Lower leg skin (tissue), 4 donors: Measurements from ENCODE around the gene ABCB9. TPM values are rescaled to one million over a fixed set of nuclear protein-coding genes. Genes with fewer than 3 reads are reported as not detected.
A peak's percentile ranks its signal among the peaks of the same experiment; 100 is the strongest.
"Not testable (repeated sequence)": the region's sequence is repeated elsewhere in the genome, so short reads cannot be mapped to it uniquely, and the experiment has no call there.

ENCODE experiments used
- DNase-seq, 2 donors: peaks; one replicate each; pipeline ENCODE4 v3.0.0-alpha.2; 2019; ENCODE audit warnings: low spot score in 2 of 2
- H3K4me3 ChIP-seq: fragments of 200-600 bp; sonication (generic); 2 replicates; pipeline ENCODE4 v1.5.1; 2017; ENCODE audit warnings: mild to moderate bottlenecking, low read depth; ENCODE audit not compliant: poor library complexity, severe bottlenecking
- POLR2A ChIP-seq, 2 donors: fragments of 450-650 bp; IDR thresholded peaks; one replicate each; pipeline ENCODE4 v1.6.1; 2016 to 2017; ENCODE audit warnings: antibody characterized with exemption in 2 of 2, mild to moderate bottlenecking in 1 of 2, moderate library complexity in 1 of 2
- WGBS, 2 donors: methylation state at CpG; one replicate each; pipeline ENCODE4 v1.1.5; 2018; 5-methylcytosine and 5-hydroxymethylcytosine counted together
- intact Hi-C: fragments of 100-400 bp; cut with DNase I; formaldehyde crosslinking; loops from one replicate; pipeline ENCODE4 v1.15.0; 2023; ENCODE audit warnings: low total_unique reads
- total RNA-seq, 4 donors: library from RNA; depleted of rRNA; stranded (reverse); fragments of >200 nt; gene quantifications; one replicate each; pipeline ENCODE4 v1.1.0, GENCODE V29; 2016
- TF ChIP-seq, protein P1 (sequence below), 3 donors: fragments of 450-650 bp; IDR thresholded peaks; one replicate each; pipeline ENCODE4 v1.5.1; 2016; ENCODE audit warnings: antibody characterized with exemption in 3 of 3, mild to moderate bottlenecking in 3 of 3, moderate library complexity in 2 of 3

Gene ABCB9
- total RNA-seq, 4 donors from 2014 or later, result 3.4 to 10.2 (median 7.2) TPM

DNA sequence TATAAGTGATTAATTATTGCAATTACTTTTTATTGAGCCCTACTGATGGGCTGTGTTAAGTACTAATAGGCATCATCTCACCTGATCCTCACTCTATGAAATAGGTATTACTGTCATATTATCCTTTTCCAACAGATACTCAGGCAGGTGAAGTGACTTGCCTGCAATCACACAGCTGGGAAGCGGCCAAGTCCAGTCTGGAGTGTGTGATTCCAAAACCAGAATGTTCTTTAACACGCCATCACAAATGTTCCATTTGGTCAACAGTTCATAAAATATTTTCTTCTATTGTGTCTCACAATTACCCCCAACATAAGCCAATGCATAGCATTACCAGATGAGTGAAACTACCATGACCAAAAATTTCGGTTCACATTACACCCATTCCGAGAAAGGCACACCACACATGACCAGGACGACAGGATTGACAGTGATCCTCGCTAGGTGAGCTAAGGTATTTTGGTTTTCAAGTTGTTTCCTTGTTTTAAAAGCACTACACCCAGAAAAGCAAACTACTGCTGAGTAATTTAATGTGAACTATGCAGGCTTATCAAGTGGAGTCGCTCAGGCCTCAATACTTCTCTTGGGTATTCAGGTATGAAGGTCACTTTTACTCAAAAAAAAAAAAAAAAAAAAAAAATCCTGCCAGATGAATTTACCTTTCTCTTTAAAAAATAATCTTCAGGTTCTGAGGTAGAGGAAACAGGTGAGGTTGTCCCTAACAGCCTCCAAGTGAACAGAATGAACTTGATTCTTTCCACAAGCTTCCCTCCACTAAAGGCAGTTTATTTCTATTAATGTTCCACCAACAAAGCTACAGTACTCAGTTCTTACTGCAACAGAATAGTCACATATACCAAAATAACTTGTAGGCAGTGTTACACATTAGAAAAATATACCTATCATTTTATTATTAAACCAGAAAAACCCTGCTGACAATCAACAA lies 72.8 kb downstream of the ABCB9 start:
- H3K4me3 ChIP-seq, result no peak overlapping the region
- intact Hi-C loops, result no loop called here
- TF ChIP-seq, protein P1, sequence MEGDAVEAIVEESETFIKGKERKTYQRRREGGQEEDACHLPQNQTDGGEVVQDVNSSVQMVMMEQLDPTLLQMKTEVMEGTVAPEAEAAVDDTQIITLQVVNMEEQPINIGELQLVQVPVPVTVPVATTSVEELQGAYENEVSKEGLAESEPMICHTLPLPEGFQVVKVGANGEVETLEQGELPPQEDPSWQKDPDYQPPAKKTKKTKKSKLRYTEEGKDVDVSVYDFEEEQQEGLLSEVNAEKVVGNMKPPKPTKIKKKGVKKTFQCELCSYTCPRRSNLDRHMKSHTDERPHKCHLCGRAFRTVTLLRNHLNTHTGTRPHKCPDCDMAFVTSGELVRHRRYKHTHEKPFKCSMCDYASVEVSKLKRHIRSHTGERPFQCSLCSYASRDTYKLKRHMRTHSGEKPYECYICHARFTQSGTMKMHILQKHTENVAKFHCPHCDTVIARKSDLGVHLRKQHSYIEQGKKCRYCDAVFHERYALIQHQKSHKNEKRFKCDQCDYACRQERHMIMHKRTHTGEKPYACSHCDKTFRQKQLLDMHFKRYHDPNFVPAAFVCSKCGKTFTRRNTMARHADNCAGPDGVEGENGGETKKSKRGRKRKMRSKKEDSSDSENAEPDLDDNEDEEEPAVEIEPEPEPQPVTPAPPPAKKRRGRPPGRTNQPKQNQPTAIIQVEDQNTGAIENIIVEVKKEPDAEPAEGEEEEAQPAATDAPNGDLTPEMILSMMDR (IDR thresholded peaks at IDR 0.05), result no peak
- no peak for TF ChIP-seq POLR2A (IDR thresholded peaks at IDR 0.05)
- WGBS, 2 donors, result 68 to 73% methylated on average over 7 of the region's 7 CpGs
- DNase-seq, result no peak

DNA sequence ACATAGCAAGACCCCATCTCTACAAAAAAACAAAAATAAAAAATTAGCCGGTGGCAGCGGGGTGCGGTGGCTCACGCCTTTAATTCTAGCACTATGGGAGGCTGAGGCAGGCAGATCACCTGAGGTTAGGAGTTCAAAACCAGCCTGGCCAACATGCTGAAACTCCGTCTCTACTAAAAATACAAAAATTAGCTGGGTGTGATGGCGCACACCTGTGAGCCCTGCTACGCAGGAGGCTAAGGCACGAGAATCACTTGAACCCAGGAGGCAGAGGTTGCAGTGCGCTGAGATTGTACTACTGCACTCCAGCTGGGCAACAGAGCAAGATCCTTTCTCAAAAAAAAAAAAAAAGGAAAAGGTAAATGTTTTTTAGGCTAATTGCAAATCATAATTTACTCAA lies 73.5 kb downstream of the ABCB9 start:
- H3K4me3 ChIP-seq, intact Hi-C loops, DNase-seq: not testable (repeated sequence)
- WGBS, 2 donors, result 96 to 97% methylated on average over 9 of the region's 9 CpGs

DNA sequence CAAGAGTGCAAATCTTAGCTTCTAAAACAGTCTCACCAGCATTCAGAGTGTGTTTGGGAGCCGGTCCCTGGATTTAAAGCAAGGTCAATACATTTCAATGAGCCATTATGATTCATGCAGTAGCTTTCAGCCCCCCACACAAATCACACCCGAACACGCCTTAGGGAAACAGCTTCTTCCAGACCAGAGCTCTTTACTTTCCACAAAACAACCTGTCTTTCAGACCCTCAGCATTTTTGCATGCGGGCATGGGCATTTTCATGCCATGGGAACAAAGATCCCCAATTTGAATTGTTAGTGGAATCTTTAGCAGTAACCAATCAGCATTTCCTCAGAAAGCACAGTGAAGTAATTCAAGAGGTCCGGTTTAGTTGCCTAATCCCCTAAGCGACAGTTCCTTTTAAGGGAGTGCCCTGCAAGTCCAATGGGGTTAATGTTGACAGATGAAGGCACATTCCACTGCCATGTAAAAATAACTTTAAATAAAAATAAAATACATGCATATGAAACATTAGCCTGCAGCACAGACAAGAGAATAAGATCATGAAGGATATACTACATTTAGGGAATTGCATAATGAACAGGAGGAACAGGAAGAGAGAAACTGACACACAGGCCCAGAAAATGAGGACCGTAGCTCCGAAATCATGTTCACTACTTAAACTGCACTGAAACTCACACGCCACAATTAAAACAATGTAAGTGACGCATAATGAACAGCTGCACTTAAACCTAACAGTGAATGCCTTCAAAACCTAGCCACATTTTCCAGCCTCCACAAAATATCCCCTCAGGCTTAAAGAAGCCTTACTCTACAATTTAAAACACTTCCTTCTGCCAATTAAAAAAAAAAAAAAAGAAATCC lies 74.4 kb downstream of the ABCB9 start:
- intact Hi-C loops, result no loop called here
- H3K4me3 ChIP-seq, result no peak overlapping the region
- TF ChIP-seq, protein P1 (IDR thresholded peaks at IDR 0.05), result no peak
- TF ChIP-seq POLR2A (IDR thresholded peaks at IDR 0.05), result no peak

DNA sequence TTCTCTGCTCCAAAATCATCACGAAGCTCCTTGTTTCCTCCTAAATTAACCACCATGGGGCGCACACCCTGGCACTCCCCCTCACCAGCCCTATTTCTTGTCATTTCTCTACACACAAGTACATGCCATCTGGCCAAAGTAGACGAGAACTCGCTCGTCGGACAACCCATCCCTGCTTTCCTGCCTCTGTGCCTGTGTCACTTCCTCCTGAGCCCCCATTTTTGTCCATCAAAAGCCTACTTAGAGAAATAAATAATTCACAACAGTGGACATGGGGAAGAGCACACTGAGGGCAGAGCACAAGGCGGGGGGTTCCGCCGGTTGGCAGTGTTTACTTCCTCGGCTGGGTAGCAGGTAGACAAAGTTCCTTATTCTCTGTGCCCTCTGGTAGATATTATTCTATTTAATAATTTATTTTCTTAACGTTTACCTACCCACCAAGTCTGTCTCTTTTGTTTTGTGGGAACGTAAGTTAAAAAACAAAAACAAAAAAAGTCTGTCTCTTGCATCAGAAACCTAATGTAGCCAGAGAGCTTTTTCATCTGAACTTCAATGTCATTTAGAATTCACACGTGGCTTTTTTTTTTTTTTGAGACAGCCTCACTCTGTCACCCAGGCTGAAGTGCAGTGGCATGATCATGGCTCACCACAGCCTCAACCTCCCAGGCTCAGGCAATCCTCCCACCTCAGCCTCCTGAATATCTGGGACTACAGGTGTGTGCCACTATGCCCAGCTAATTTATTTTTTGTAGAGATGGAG lies 76.3 kb downstream of the ABCB9 start:
- TF ChIP-seq, protein P1 (IDR thresholded peaks at IDR 0.05), result no peak
- TF ChIP-seq POLR2A (IDR thresholded peaks at IDR 0.05), result no peak
- DNase-seq, result peak in 1 of 2 donors; percentile 75
- WGBS, 2 donors, result 66 to 71% methylated on average over 13 of the region's 13 CpGs
- intact Hi-C loops, result no loop called here
- no peak overlapping the region for H3K4me3 ChIP-seq

More for the DNA sequence above, 74.4 kb downstream of the ABCB9 start:
- 19% methylated on average over 10 of the region's 10 CpGs for WGBS, 2 donors
- no peak for DNase-seq

DNA sequence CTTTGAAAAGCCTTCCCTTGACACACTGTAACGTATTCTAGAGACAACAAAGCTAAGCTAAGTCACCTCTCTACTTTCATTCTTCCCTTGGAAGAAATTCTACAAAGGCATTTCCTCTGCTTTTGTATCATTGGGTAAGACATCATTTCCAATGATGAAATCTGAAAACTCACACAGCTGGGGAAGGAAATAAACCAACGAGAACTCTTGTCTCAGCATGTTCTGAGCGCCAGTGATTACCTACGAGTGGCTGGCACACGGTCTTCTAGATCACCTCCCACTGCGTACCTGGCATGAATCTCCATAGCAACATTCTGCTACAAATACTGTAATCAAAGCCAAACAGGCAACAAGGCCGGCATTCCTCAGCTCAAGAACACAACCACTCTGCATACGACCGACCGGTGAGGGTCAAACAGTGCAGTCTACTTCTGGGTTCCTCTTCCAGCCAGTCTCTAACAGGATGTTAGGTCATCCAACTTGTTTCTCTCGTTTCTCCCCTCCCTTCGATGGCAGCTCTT lies 78.0 kb downstream of the ABCB9 start:
- TF ChIP-seq, protein P1 (IDR thresholded peaks at IDR 0.05), result no peak
- TF ChIP-seq POLR2A (IDR thresholded peaks at IDR 0.05), result no peak
- no peak overlapping the region for H3K4me3 ChIP-seq
- intact Hi-C loops, result no loop called here
- WGBS, 2 donors, result 20 to 27% methylated on average over 12 of the region's 12 CpGs
- peak; percentile 77 to 89 for DNase-seq
